ENCODE results near the gene DENND6A. TPM values are rescaled to one million over a fixed set of nuclear protein-coding genes. Genes with fewer than 3 reads are reported as not detected.

Gene DENND6A
- total RNA-seq, 2 donors from 2014 or later: 23.4 to 35.1 TPM

DNA sequence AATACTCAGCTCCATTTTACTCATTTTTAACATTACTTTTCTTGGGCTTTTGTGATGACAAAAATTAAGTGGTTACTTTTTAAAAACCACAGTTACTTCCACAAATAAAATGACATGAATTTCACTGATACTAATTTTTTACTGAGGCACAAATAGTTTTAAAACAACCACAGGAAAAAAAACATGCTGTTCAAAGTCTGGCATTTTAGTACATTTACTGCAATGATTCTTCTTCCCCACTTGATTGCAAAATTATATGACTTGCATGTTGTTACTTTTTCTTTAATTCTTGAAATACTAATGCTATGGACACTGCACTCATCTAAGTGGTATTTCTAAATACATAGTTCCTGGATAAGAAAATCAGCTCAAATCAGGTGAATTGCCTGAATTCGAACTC, 38.4 kb upstream of the DENND6A start:
- peaks cover 14% of the 10 kb centered on the region for H3K4me1 Mint-ChIP-seq
- no peaks in the 10 kb centered on the region for H3K27me3 ChIP-seq (ENCODE audit: control insufficient read depth, insufficient read depth, low read length, poor library complexity, severe bottlenecking)
- peaks cover 1% of the 10 kb centered on the region for H3K27me3 Mint-ChIP-seq (ENCODE audit: insufficient read depth)
- H3K4me3 ChIP-seq (ENCODE audit: low read length): no peak overlapping the region
- H3K36me3 ChIP-seq (ENCODE audit: control insufficient read depth, insufficient read depth, low read length): no peaks in the 10 kb centered on the region
- no peak overlapping the region for H3K27ac Mint-ChIP-seq
- TF ChIP-seq, protein P1, sequence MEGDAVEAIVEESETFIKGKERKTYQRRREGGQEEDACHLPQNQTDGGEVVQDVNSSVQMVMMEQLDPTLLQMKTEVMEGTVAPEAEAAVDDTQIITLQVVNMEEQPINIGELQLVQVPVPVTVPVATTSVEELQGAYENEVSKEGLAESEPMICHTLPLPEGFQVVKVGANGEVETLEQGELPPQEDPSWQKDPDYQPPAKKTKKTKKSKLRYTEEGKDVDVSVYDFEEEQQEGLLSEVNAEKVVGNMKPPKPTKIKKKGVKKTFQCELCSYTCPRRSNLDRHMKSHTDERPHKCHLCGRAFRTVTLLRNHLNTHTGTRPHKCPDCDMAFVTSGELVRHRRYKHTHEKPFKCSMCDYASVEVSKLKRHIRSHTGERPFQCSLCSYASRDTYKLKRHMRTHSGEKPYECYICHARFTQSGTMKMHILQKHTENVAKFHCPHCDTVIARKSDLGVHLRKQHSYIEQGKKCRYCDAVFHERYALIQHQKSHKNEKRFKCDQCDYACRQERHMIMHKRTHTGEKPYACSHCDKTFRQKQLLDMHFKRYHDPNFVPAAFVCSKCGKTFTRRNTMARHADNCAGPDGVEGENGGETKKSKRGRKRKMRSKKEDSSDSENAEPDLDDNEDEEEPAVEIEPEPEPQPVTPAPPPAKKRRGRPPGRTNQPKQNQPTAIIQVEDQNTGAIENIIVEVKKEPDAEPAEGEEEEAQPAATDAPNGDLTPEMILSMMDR (conservative IDR thresholded peaks at IDR 0.05): no peak
- no peaks in the 10 kb centered on the region for H3K9me3 Mint-ChIP-seq
- H3K4me1 ChIP-seq (ENCODE audit: control insufficient read depth, insufficient read depth, low read length): no peaks in the 10 kb centered on the region
- H3K9ac ChIP-seq (ENCODE audit: extremely low read depth, low read length, poor library complexity, severe bottlenecking): no peak overlapping the region
- H3K36me3 Mint-ChIP-seq (ENCODE audit: low read depth): no peaks in the 10 kb centered on the region
- H3K9me3 ChIP-seq (ENCODE audit: control insufficient read depth, low read length): no peaks in the 10 kb centered on the region
- no peak overlapping the region for H3K27ac ChIP-seq (ENCODE audit: low read depth, low read length)
- WGBS, 2 experiments (ENCODE audit: insufficient coverage in 1 of 2, insufficient read length in 1 of 2): 92% methylated on average over 1 of the region's 1 CpG; no CpG with 5 or more reads in 1 of the 2 experiments
- no peak overlapping the region for H3K4me3 Mint-ChIP-seq
- DNase-seq: no peak

DNA sequence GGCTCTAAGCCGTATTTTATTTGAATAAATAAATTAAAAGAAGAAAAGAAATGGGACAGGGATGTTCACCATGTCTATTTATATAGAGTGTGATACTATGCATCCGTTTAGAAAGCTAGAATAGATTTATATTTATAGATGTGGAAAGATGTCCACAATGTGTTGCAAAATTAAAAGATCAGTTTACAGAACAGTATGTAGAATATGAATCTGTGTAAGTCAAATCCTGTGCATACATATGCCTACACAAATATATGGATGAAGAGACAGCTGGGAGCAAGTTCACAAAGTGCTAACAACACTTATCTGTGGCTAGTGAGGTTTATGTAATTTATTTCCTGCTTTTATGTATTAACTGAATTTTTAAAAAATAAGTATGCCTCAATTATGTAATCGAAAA, 37.8 kb upstream of the DENND6A start:
- Mint-ChIP-seq H3K27ac (no peak overlapping the region), H3K27me3 (ENCODE audit: insufficient read depth) (peaks cover 1% of the 10 kb centered on the region)

DNA sequence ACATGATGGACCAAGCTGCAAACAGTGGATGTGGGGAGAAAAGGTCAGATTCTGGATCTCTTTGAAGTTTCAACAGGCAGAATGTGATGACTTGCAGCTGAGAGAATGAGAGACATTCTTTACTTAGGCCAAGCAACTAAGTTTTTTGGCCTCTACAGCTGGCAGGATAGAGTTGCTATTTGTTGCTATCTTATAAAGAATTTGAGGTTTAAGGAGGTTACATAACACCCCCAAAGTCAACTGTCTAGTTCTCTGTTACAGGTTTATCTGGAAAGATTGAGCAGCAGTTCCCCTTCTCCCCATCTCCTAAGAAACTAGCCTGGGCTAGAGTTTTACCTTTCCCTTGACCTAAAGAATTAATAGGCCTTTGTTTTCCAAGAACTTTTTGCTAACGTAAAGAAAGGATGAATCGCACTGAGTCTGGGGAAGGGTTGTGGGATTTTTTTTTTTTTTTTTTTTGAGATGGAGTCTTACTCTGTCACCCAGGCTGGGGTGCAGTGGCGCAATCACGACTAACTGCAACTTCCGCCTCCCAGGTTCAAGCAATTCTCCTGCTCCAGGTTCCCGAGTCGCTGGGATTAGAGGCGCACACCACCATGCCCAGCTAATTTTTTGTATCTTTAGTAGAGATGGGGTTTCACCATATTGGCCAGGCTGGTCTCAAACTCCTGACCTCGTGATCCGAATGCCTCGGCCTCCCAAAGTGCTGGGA, 36.6 kb upstream of the DENND6A start:
- no peak overlapping the region for H3K27ac Mint-ChIP-seq
- no peak for DNase-seq
- peaks cover 12% of the 10 kb centered on the region for H3K4me1 Mint-ChIP-seq
- H3K36me3 Mint-ChIP-seq (ENCODE audit: low read depth): no peaks in the 10 kb centered on the region
- no peaks in the 10 kb centered on the region for H3K4me1 ChIP-seq (ENCODE audit: control insufficient read depth, insufficient read depth, low read length)
- H3K27me3 Mint-ChIP-seq (ENCODE audit: insufficient read depth): peaks cover 1% of the 10 kb centered on the region
- TF ChIP-seq, protein P1 (conservative IDR thresholded peaks at IDR 0.05): no peak
- no peak overlapping the region for H3K4me3 Mint-ChIP-seq
- H3K9ac ChIP-seq (ENCODE audit: extremely low read depth, low read length, poor library complexity, severe bottlenecking): no peak overlapping the region
- H3K36me3 ChIP-seq (ENCODE audit: control insufficient read depth, insufficient read depth, low read length): no peaks in the 10 kb centered on the region
- H3K9me3 Mint-ChIP-seq: no peaks in the 10 kb centered on the region
- no peak overlapping the region for H3K4me3 ChIP-seq (ENCODE audit: low read length)
- H3K27me3 ChIP-seq (ENCODE audit: control insufficient read depth, insufficient read depth, low read length, poor library complexity, severe bottlenecking): no peaks in the 10 kb centered on the region
- no peak overlapping the region for H3K27ac ChIP-seq (ENCODE audit: low read depth, low read length)
- no peaks in the 10 kb centered on the region for H3K9me3 ChIP-seq (ENCODE audit: control insufficient read depth, low read length)
- 96 to 98% methylated on average over 10 to 11 of the region's 11 CpGs for WGBS, 2 experiments (ENCODE audit: insufficient coverage in 1 of 2, insufficient read length in 1 of 2)

More for the DNA sequence above, 37.8 kb upstream of the DENND6A start:
- TF ChIP-seq, protein P1 (conservative IDR thresholded peaks at IDR 0.05): no peak
- Mint-ChIP-seq H3K36me3 (ENCODE audit: low read depth) (no peaks in the 10 kb centered on the region), H3K4me1 (peaks cover 14% of the 10 kb centered on the region), H3K4me3 (no peak overlapping the region), H3K9me3 (no peaks in the 10 kb centered on the region)
- no peak for DNase-seq
- H3K4me3 ChIP-seq (ENCODE audit: low read length): no peak overlapping the region
- no peaks in the 10 kb centered on the region for H3K27me3 ChIP-seq (ENCODE audit: control insufficient read depth, insufficient read depth, low read length, poor library complexity, severe bottlenecking)
- 92 to 93% methylated on average over 2 to 3 of the region's 3 CpGs for WGBS, 2 experiments (ENCODE audit: insufficient coverage in 1 of 2, insufficient read length in 1 of 2)
- H3K4me1 ChIP-seq (ENCODE audit: control insufficient read depth, insufficient read depth, low read length): no peaks in the 10 kb centered on the region
- H3K27ac ChIP-seq (ENCODE audit: low read depth, low read length): no peak overlapping the region
- H3K36me3 ChIP-seq (ENCODE audit: control insufficient read depth, insufficient read depth, low read length): no peaks in the 10 kb centered on the region
- no peaks in the 10 kb centered on the region for H3K9me3 ChIP-seq (ENCODE audit: control insufficient read depth, low read length)
- no peak overlapping the region for H3K9ac ChIP-seq (ENCODE audit: extremely low read depth, low read length, poor library complexity, severe bottlenecking)

All from endodermal cell (in vitro differentiated cells).